IMR-90 (cell line): ENCODE data around the gene C20orf202. TPM values are rescaled to one million over a fixed set of nuclear protein-coding genes. Genes with fewer than 3 reads are reported as not detected.

Experiments used
- ATAC-seq: fragments of 200-7000 bp; cut with Tn5 transposase; 2 replicates; pipeline ENCODE4 v1.9.1; 2020; ENCODE audit warnings: low read depth, mild to moderate bottlenecking, moderate library complexity
- Bru-seq: library from RNA; stranded (reverse); fragments of 400-500 nt; gene quantifications from one replicate; lab custom pipeline; 2021; lab: Mats Ljungman, UMichigan
- BruChase-seq, 2 experiments: library from RNA; stranded (reverse); fragments of 400-500 nt; gene quantifications; one replicate each; lab custom pipeline; 2021; lab: Mats Ljungman, UMichigan
- BruUV-seq: library from RNA; stranded (reverse); fragments of 400-500 nt; replicated peaks from 2 replicates; lab custom pipeline; 2021; lab: Mats Ljungman, UMichigan
- CTCF ChIA-PET: fragments of 300-600 bp; formaldehyde crosslinking; extraction: SDS; loops from one replicate; lab custom pipeline; 2021; ENCODE audit warnings: antibody characterized with exemption; lab: Yijun Ruan, JAX
- POLR2A ChIA-PET: fragments of 300-600 bp; sonication (Branson Sonifier 250); formaldehyde crosslinking; loops from one replicate; lab custom pipeline; 2022; ENCODE audit warnings: antibody characterized with exemption; ENCODE audit not compliant: unreplicated experiment; lab: Charles Lee
- DNase-seq: peaks from one replicate; pipeline ENCODE4 v3.0.0; 2013
- H2AFZ ChIP-seq: replicated peaks from 2 replicates; pipeline ENCODE3; 2013; ENCODE audit warnings: low read length, mild to moderate bottlenecking; ENCODE audit not compliant: poor library complexity
- H2AK5ac ChIP-seq: 2 replicates; pipeline ENCODE4 v1.6.1; 2013; ENCODE audit warnings: low read depth, low read length, inconsistent platforms
- H2AK9ac ChIP-seq: replicated peaks from 2 replicates; pipeline ENCODE3; 2013; ENCODE audit warnings: mild to moderate bottlenecking, low read depth, low read length, moderate library complexity; ENCODE audit not compliant: poor library complexity
- H2BK120ac ChIP-seq: 2 replicates; pipeline ENCODE4 v1.6.1; 2013; ENCODE audit warnings: low read depth, low read length, inconsistent platforms
- H2BK15ac ChIP-seq: 3 replicates; pipeline ENCODE4 v1.6.1; 2013; ENCODE audit warnings: low read depth, low read length, inconsistent platforms
- H2BK20ac ChIP-seq: 2 replicates; pipeline ENCODE4 v1.6.1; 2013; ENCODE audit warnings: low read depth, mild to moderate bottlenecking, inconsistent platforms, low read length, moderate library complexity
- H2BK5ac ChIP-seq: 2 replicates; pipeline ENCODE4 v1.6.1; 2013; ENCODE audit warnings: mild to moderate bottlenecking, low read depth, low read length, inconsistent platforms; ENCODE audit not compliant: poor library complexity, severe bottlenecking
- H3K14ac ChIP-seq: replicated peaks from 2 replicates; pipeline ENCODE4 v1.6.1; 2013; ENCODE audit warnings: low read depth, low read length, inconsistent platforms
- H3K18ac ChIP-seq: 2 replicates; pipeline ENCODE4 v1.6.1; 2013; ENCODE audit warnings: low read depth, low read length, control low read depth
- H3K23ac ChIP-seq: 2 replicates; pipeline ENCODE4 v1.6.1; 2013; ENCODE audit warnings: low read depth, low read length, inconsistent platforms
- H3K27ac ChIP-seq: 2 replicates; pipeline ENCODE4 v1.5.1; 2013; ENCODE audit warnings: mild to moderate bottlenecking, control low read depth, low read length; ENCODE audit not compliant: insufficient read depth
- H3K27me3 ChIP-seq: 2 replicates; pipeline ENCODE4 v1.6.1; 2013; ENCODE audit warnings: low read length; ENCODE audit not compliant: control insufficient read depth, insufficient read depth
- H3K36me3 ChIP-seq: 2 replicates; pipeline ENCODE4 v1.6.1; 2013; ENCODE audit warnings: low read length, mixed read lengths; ENCODE audit not compliant: control insufficient read depth, insufficient read depth
- H3K4ac ChIP-seq: 2 replicates; pipeline ENCODE4 v1.6.1; 2013; ENCODE audit warnings: low read depth, low read length, inconsistent platforms
- H3K4me1 ChIP-seq: 2 replicates; pipeline ENCODE4 v1.6.1; 2013; ENCODE audit warnings: low read length, mixed read lengths; ENCODE audit not compliant: control insufficient read depth, insufficient read depth
- H3K4me2 ChIP-seq: 2 replicates; pipeline ENCODE4 v1.6.1; 2013; ENCODE audit warnings: low read depth, mild to moderate bottlenecking, control low read depth, low read length, moderate library complexity
- H3K4me3 ChIP-seq: 2 replicates; pipeline ENCODE4 v1.5.1; 2013; ENCODE audit warnings: low read depth, mild to moderate bottlenecking, control low read depth, low read length, moderate library complexity; ENCODE audit not compliant: insufficient read depth
- H3K56ac ChIP-seq: 2 replicates; pipeline ENCODE4 v1.6.1; 2013; ENCODE audit warnings: low read length, inconsistent platforms; ENCODE audit not compliant: insufficient read depth; ENCODE audit errors: extremely low read depth
- H3K79me1 ChIP-seq, 2 experiments: 2 replicates each; pipeline ENCODE4 v1.6.1; 2013; ENCODE audit warnings: low read length in 2 of 2, inconsistent platforms in 1 of 2, low read depth in 1 of 2
- H3K9ac ChIP-seq: 2 replicates; pipeline ENCODE4 v1.6.1; 2013; ENCODE audit warnings: low read depth, low read length, control low read depth
- H3K9me1 ChIP-seq: 2 replicates; pipeline ENCODE4 v1.6.1; 2013; ENCODE audit warnings: low read length, inconsistent platforms; ENCODE audit not compliant: insufficient read depth
- H3K9me3 ChIP-seq: 2 replicates; pipeline ENCODE4 v1.6.1; 2013; ENCODE audit warnings: low read length; ENCODE audit not compliant: control insufficient read depth, insufficient read depth
- H4K20me1 ChIP-seq: 2 replicates; pipeline ENCODE4 v1.6.1; 2013; ENCODE audit warnings: low read length, inconsistent platforms; ENCODE audit not compliant: insufficient read depth
- H4K5ac ChIP-seq: 2 replicates; pipeline ENCODE4 v1.6.1; 2013; ENCODE audit warnings: mild to moderate bottlenecking, low read depth, low read length, control low read depth
- H4K8ac ChIP-seq, 2 experiments: 2 replicates each; pipeline ENCODE4 v1.6.1; 2013; ENCODE audit warnings: low read depth in 2 of 2, low read length in 2 of 2, control low read depth in 1 of 2, inconsistent platforms in 1 of 2
- H4K91ac ChIP-seq: 2 replicates; pipeline ENCODE4 v1.6.1; 2013; ENCODE audit warnings: low read depth, low read length, inconsistent platforms; ENCODE audit not compliant: insufficient read depth
- CTCF ChIP-seq: conservative IDR thresholded peaks from 2 replicates; pipeline ENCODE4 v1.5.1; 2012; ENCODE audit warnings: mild to moderate bottlenecking, low read depth, low read length, improper control_type of control experiment
- FOS ChIP-seq: fragments of 150-350 bp; IDR thresholded peaks from 2 replicates; pipeline ENCODE4 v1.6.1; 2016; ENCODE audit warnings: low read depth, low read length
- MAFK ChIP-seq: IDR thresholded peaks from 2 replicates; pipeline ENCODE4 v1.6.1; 2012; ENCODE audit warnings: low read depth, low read length, improper control_type of control experiment
- MAZ ChIP-seq: IDR thresholded peaks from 2 replicates; pipeline ENCODE4 v1.6.1; 2012; ENCODE audit warnings: low read depth, mild to moderate bottlenecking, low read length, improper control_type of control experiment, moderate library complexity, borderline replicate concordance
- MXI1 ChIP-seq: IDR thresholded peaks from 2 replicates; pipeline ENCODE4 v1.6.1; 2012; ENCODE audit warnings: low read depth, mild to moderate bottlenecking, low read length, moderate library complexity, borderline replicate concordance
- NFE2L2 ChIP-seq: fragments of 150-350 bp; IDR thresholded peaks from 2 replicates; pipeline ENCODE4 v1.6.1; 2016; ENCODE audit warnings: low read depth, mild to moderate bottlenecking, low read length
- POLR2A ChIP-seq: IDR thresholded peaks from 2 replicates; pipeline ENCODE4 v1.6.1; 2012; ENCODE audit warnings: mild to moderate bottlenecking, low read depth, low read length
- RAD21 ChIP-seq: IDR thresholded peaks from 2 replicates; pipeline ENCODE4 v1.6.1; 2012; ENCODE audit warnings: low read length, improper control_type of control experiment
- RCOR1 ChIP-seq: IDR thresholded peaks from 2 replicates; pipeline ENCODE4 v1.6.1; 2012; ENCODE audit warnings: mild to moderate bottlenecking, low read length, improper control_type of control experiment; ENCODE audit not compliant: insufficient replicate concordance
- RFX5 ChIP-seq: IDR thresholded peaks from 2 replicates; pipeline ENCODE4 v1.8.0; 2012; ENCODE audit warnings: low read depth, mild to moderate bottlenecking, low read length, moderate library complexity
- SMC3 ChIP-seq: fragments of 150-350 bp; IDR thresholded peaks from 2 replicates; pipeline ENCODE4 v1.6.1; 2016; ENCODE audit warnings: low read depth, mild to moderate bottlenecking, antibody characterized with exemption, low read length, moderate library complexity
- USF2 ChIP-seq: fragments of 150-350 bp; IDR thresholded peaks from 2 replicates; pipeline ENCODE4 v1.6.1; 2017; ENCODE audit warnings: mild to moderate bottlenecking, antibody characterized with exemption, low read length, low read depth
- WGBS, 2 experiments: methylation state at CpG; one replicate each; pipeline versions ENCODE4 v1.1.5 to v1.1.7; 2013; ENCODE audit warnings: missing lambda C conversion rate in 2 of 2; ENCODE audit not compliant: insufficient read length in 1 of 2; ENCODE audit errors: extremely low coverage in 2 of 2; 5-methylcytosine and 5-hydroxymethylcytosine counted together
- dilution Hi-C: fragments of 300-500 bp; cut with HindIII; formaldehyde crosslinking; loops from one replicate; pipeline ENCODE4 v1.14.3; 2018; ENCODE audit warnings: low sequenced_read_pairs; ENCODE audit not compliant: unreplicated experiment
- in situ Hi-C: fragments of 300-500 bp; cut with MboI; formaldehyde crosslinking; loops from 3 replicates; pipeline ENCODE4 v1.14.3; 2019; ENCODE audit warnings: low sequenced_read_pairs, inconsistent platforms, mixed read lengths
- intact Hi-C: fragments of 100-400 bp; cut with micrococcal nuclease; formaldehyde crosslinking; loops from 2 replicates; pipeline ENCODE4 v1.10.0; 2022
- long read RNA-seq: library from polyadenylated mRNA; unstranded; transcript quantifications from one replicate; pipeline ENCODE4 v2.0.0, GENCODE V29; 2021; ENCODE audit not compliant: unreplicated experiment
- polyA plus RNA-seq, 3 experiments: library from polyadenylated mRNA; depleted of rRNA; stranded (reverse); fragments of >200 nt; gene quantifications; 2 replicates each; pipeline ENCODE4 v1.2.3, GENCODE V29; 2012; ENCODE audit warnings: low replicate concordance in 1 of 3
- total RNA-seq: library from RNA; depleted of rRNA; stranded (reverse); fragments of >200 nt; gene quantifications from 2 replicates; pipeline ENCODE4 v1.2.3, GENCODE V29; 2012; rRNA removed
- TF ChIP-seq, protein P1 (sequence below): fragments of 150-350 bp; IDR thresholded peaks from 2 replicates; pipeline ENCODE4 v1.6.1; 2016; ENCODE audit warnings: low read depth, mild to moderate bottlenecking, low read length, moderate library complexity, borderline replicate concordance

The C20orf202 gene
- not detected in 2 replicates for total RNA-seq
- not detected in 2 replicates for polyA plus RNA-seq (2012; rRNA removed)
- not detected in 2 replicates for polyA plus RNA-seq (2012; cell fraction: cytosol; rRNA removed)
- not detected in 2 replicates for polyA plus RNA-seq (2012; cell fraction: nucleus; rRNA removed; ENCODE audit: low replicate concordance)
- Bru-seq, nascent RNA: percentile 31 among the genes with signal in this experiment
- not detected for BruChase-seq, experiment 1, labeled RNA remaining after a 6-hour chase
- BruChase-seq, experiment 2, labeled RNA remaining after a 2-hour chase: not detected
- long read RNA-seq: 0 reads

GRCh38 chr20:1202762-1203504 is at the start of gene C20orf202:
Gene C20orf202 (plus strand): TSS chr20:1203454. CDS start chr20:1203586, 132 bp downstream.
- in situ Hi-C loops: no loop called here
- TF ChIP-seq SMC3: no peak
- no peak for TF ChIP-seq RCOR1
- TF ChIP-seq, protein P1, sequence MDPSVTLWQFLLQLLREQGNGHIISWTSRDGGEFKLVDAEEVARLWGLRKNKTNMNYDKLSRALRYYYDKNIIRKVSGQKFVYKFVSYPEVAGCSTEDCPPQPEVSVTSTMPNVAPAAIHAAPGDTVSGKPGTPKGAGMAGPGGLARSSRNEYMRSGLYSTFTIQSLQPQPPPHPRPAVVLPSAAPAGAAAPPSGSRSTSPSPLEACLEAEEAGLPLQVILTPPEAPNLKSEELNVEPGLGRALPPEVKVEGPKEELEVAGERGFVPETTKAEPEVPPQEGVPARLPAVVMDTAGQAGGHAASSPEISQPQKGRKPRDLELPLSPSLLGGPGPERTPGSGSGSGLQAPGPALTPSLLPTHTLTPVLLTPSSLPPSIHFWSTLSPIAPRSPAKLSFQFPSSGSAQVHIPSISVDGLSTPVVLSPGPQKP: no peak
- no peak for TF ChIP-seq RAD21
- no peak for TF ChIP-seq NFE2L2
- TF ChIP-seq USF2: no peak; the same call in 1 of the 2 replicates
- no peak for TF ChIP-seq MAZ
- no peak for TF ChIP-seq MAFK
- TF ChIP-seq POLR2A: no peak
- TF ChIP-seq FOS: no peak
- TF ChIP-seq MXI1: no peak
- no peak for TF ChIP-seq RFX5
- no peak for TF ChIP-seq CTCF

More at GRCh38 chr20:1202762-1203504, at the start of gene C20orf202:
- H4K8ac ChIP-seq: no peak within 1 kb of the TSS
- no peak within 1 kb of the TSS for H3K23ac ChIP-seq
- POLR2A ChIA-PET: no interaction called here
- H3K18ac ChIP-seq: no peak within 1 kb of the TSS
- no peak within 1 kb of the TSS for H2BK5ac ChIP-seq
- no peak within 1 kb of the TSS for H4K5ac ChIP-seq
- no peak within 1 kb of the TSS for H2BK15ac ChIP-seq
- no peak within 1 kb of the TSS for H3K4me3 ChIP-seq
- H3K27me3 ChIP-seq: peaks cover 56% of the 10 kb centered on the region
- H2AK9ac ChIP-seq: no peak within 1 kb of the TSS
- H3K36me3 ChIP-seq: no peaks in the 10 kb centered on the region
- dilution Hi-C loops: no loop called here
- H3K4me1 ChIP-seq: no peaks in the 10 kb centered on the region
- no peak for ATAC-seq
- no peak within 1 kb of the TSS for H3K56ac ChIP-seq
- H2BK120ac ChIP-seq: no peak within 1 kb of the TSS
- no peak within 1 kb of the TSS for H2AFZ ChIP-seq
- BruUV-seq: no TSS peak
- intact Hi-C loops: no loop called here
- no peak within 1 kb of the TSS for H2AK5ac ChIP-seq
- 0 out of 2 replicates have a peak, but pooled peaks cover 2% of the 10 kb centered on the region for H3K9me3 ChIP-seq
- H2BK20ac ChIP-seq: no peak within 1 kb of the TSS
- H3K4ac ChIP-seq: no peak within 1 kb of the TSS
- H3K9me1 ChIP-seq: 0 out of 2 replicates have a peak, but pooled peaks cover 3% of the 10 kb centered on the region
- CTCF ChIA-PET: interaction anchor here (0.7 kb wide), 1 partner anchor 44 kb away, joined by 5 read pairs; no protein-coding TSS in a partner anchor
- DNase-seq: no peak
- no peak within 1 kb of the TSS for H3K14ac ChIP-seq
- 0% methylated on average over 1 of the region's 5 CpGs; no CpG with 5 or more reads in 1 of the 2 experiments for WGBS, 2 experiments
- no peak within 1 kb of the TSS for H4K91ac ChIP-seq
- H4K20me1 ChIP-seq: no peaks in the 10 kb centered on the region
- H3K27ac ChIP-seq: no peak within 1 kb of the TSS
- H3K4me2 ChIP-seq: no peak within 1 kb of the TSS
- H3K9ac ChIP-seq: no peak within 1 kb of the TSS
- no peaks in the 10 kb centered on the region for H3K79me1 ChIP-seq
